Stimulated activated CD8-positive, alpha-beta memory T cell treated with anti-CD3 and anti-CD28 coated beads, Interleukin-7, amount 100 ng/mL, for 48 hours (primary cell): Measurements from ENCODE around the gene VPREB3.
A peak's percentile ranks its signal among the peaks of the same experiment; 100 is the strongest.
"Not testable (repeated sequence)": the region's sequence is repeated elsewhere in the genome, so short reads cannot be mapped to it uniquely, and the experiment has no call there.

Source experiments
- DNase-seq, 2 donors: peaks; one replicate each; pipeline ENCODE4 v3.0.0-alpha.2; 2020; ENCODE audit warnings: low read depth in 1 of 2; ENCODE audit errors: extremely low read depth in 1 of 2

Gene VPREB3

GRCh38 chr22:23744485-23744884 lies 9.7 kb downstream of the VPREB3 start:
- no peak for DNase-seq

- DNase-seq = no peak
These were observed 10.2 kb downstream of the VPREB3 start for GRCh38 chr22:23744001-23744400.

GRCh38 chr22:23743303-23743705 lies 10.9 kb downstream of the VPREB3 start:
- no peak for DNase-seq

GRCh38 chr22:23742505-23743264 lies 11.5 kb downstream of the VPREB3 start:
- no peak for DNase-seq

GRCh38 chr22:23737696-23738095 lies 16.5 kb downstream of the VPREB3 start:
- DNase-seq = no peak

GRCh38 chr22:23728108-23728507 lies 26.1 kb downstream of the VPREB3 start:
- not testable (repeated sequence) for DNase-seq

GRCh38 chr22:23722724-23723123 lies 31.5 kb downstream of the VPREB3 start:
- no peak for DNase-seq

- DNase-seq = no peak
These were observed 32.1 kb downstream of the VPREB3 start for GRCh38 chr22:23722160-23722559.

- no peak for DNase-seq
These were observed 33.4 kb downstream of the VPREB3 start for GRCh38 chr22:23720855-23721254.

- DNase-seq = no peak
These were observed 35.7 kb downstream of the VPREB3 start for GRCh38 chr22:23718371-23719165.

GRCh38 chr22:23716811-23717801 lies 37.1 kb downstream of the VPREB3 start:
- peak; percentile 59 to 68 for DNase-seq

GRCh38 chr22:23715806-23716375 lies 38.3 kb downstream of the VPREB3 start:
- DNase-seq = no peak

- no peak for DNase-seq
These were observed 39.3 kb downstream of the VPREB3 start for GRCh38 chr22:23714596-23715578.

GRCh38 chr22:23713696-23714595 lies 40.3 kb downstream of the VPREB3 start:
- DNase-seq = peak in 1 of 2 donors; percentile 60

GRCh38 chr22:23712256-23712655 lies 42.0 kb downstream of the VPREB3 start:
- DNase-seq = no peak

GRCh38 chr22:23709107-23709506 lies 45.1 kb downstream of the VPREB3 start:
- no peak for DNase-seq

GRCh38 chr22:23708270-23708669 lies 46.0 kb downstream of the VPREB3 start:
- DNase-seq = no peak

- DNase-seq = peak in 1 of 2 donors; percentile 44
These were observed 48.9 kb downstream of the VPREB3 start for GRCh38 chr22:23705358-23705757.
